GM19438 (cell line): Measurements from ENCODE around the gene ITIH4.
"Not testable (repeated sequence)": the region's sequence is repeated elsewhere in the genome, so short reads cannot be mapped to it uniquely, and the experiment has no call there.

Experiments
- ATAC-seq: cut with Tn5 transposase; IDR thresholded peaks from one replicate; pipeline ENCODE4 v1.9.1; 2021; ENCODE audit warnings: low read depth; ENCODE audit not compliant: unreplicated experiment

The ITIH4 gene

GRCh38 chr3:52787246-52787645, 43.2 kb downstream of the ITIH4 start:
- ATAC-seq: no peak

DNA sequence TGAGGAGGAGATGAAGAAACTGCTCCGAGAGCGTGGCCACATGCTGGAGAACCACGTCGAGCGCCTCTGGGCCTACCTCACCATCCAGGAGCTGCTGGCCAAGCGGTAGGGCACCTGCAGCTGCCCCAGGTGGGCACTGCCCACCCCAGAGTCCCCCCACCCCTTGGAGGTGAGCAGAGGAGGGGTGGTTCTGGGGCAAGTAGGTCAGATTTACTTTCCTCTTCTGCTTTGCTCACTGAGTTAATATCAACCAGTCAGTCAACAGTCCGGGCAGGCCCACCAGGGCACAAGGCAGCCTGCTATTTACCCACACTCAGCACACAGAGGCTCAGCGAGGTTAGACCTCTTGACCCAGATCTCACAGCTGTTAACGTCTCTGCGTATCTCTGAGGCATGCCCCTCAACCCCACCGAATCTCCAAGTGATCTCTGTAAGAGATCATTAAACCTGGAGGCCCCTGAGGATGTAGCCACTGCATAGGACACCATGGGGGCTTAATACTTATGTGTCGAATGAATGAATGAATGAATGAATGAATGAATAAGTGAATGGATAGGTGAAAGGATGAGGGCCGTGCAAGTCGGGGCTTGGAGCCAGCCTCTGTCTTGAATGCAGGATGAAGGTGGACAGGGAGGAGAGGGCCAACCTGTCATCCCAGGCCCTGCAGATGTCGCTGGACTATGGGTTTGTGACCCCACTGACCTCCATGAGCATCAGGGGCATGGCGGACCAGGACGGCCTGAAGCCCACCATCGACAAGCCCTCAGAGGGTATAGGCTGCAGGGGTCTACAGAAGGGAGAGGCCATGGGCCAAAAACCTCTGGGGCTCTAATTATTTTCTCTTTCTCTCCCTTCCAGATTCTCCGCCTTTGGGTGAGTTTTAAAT, 43.9 kb downstream of the ITIH4 start:
- ATAC-seq: no peak

DNA sequence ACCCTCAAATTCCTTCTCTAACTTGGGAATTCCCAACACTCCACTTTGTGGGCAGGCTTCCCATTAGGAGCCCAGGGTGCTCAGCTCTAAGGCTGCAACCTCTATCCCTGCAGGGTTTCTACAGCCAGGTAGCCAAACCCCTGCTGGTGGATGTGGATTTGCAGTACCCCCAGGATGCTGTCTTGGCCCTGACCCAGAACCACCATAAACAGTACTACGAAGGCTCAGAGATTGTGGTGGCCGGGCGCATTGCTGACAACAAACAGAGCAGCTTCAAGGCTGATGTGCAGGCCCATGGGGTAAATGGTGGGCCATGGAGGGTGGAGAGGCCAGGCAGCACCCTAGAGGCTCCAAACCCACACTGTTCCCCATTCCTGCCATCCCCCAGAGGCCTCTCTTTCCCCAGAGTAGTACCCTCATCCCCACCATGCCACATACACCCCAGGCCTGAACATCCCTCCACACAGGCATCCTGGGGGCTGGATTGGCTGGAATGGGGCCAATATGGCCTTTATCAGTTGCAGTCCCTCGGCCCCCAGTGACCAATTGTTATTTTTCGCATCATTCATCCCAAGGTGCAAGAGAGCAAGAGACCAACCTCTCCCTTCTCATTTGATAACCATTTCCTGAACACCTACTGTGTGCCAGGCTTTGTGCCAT, 45.4 kb downstream of the ITIH4 start:
- no peak for ATAC-seq

DNA sequence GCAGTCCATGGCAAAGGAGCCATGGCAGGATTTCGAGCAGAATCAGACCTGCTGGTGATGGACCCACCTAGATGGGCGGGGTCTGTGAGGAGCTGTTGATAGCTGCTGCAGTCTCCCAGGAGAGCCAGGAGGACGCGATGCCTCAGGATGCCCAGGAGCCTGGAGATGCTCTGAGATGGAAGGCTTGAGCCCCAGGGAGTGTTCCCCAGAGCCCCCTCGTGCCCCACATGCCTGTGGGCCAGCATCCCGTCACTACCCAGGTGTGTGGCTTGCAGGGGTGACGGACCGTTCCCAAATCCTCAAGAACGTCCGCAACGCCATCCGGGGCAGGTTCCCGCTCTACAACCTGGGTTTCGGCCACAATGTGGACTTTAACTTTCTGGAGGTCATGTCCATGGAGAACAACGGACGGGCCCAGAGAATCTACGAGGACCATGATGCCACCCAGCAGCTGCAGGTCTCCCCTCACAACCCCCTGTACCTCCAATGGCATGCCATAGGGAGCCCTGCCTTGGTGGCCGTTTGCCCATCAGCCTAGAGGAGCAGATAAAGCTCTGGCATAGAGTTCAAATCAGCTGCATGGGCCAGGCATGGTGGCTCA, 46.4 kb downstream of the ITIH4 start:
- ATAC-seq: no peak

- ATAC-seq: no peak
Measured at GRCh38 chr3:52783211-52783555, 47.3 kb downstream of the ITIH4 start.

DNA sequence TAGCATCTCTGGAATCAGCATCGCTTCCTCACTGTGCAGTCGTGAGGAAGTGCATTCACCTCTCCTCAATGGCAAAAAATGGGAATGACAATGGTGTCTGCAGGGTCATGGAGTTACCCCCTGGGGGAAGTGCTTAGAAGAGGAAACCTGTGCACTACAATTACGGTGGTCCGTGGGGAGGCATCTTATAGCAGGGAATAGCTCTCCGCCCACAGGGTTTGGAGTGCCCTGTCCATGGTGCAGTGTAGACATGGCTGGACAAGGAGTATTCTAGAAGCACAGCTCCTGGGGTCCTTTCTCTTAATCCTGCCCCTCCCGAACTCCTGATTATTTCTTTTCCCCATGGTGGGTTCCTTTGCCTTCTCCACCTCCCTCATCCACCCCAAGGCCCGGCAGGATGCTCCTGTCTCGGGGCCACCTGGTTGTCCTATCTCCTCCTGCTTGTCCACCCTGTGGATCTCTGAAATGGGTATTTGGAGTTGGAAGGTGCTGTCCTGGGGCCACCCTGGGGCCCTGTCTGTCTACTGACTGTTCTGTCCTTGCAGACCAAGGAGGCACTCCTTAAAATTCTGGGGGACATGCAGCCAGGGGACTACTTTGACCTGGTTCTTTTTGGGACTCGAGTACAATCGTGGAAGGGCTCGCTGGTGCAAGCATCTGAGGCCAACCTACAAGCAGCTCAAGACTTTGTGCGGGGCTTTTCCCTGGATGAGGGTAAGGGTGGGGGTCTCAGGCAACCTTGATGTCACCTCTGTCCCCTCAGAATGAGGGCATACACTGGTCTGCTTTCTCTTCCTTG, 47.9 kb downstream of the ITIH4 start:
- no peak for ATAC-seq

DNA sequence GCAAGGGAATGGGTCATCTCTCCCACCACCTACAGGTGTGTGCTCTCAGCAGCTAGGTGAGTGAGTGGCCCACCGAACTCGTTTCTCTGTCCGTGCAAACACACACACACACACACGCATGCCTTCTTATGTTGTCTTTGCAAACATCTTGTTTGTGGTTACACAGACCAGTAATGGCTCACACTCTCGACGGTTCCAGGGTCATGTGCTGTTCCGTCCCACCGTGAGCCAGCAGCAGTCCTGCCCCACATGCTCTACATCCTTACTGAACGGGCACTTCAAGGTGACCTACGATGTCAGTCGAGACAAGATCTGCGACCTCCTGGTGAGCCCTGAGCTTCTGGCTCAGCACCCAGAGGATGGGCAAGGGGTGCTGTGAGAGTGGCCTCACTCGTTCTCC, 48.7 kb downstream of the ITIH4 start:
- no peak for ATAC-seq

DNA sequence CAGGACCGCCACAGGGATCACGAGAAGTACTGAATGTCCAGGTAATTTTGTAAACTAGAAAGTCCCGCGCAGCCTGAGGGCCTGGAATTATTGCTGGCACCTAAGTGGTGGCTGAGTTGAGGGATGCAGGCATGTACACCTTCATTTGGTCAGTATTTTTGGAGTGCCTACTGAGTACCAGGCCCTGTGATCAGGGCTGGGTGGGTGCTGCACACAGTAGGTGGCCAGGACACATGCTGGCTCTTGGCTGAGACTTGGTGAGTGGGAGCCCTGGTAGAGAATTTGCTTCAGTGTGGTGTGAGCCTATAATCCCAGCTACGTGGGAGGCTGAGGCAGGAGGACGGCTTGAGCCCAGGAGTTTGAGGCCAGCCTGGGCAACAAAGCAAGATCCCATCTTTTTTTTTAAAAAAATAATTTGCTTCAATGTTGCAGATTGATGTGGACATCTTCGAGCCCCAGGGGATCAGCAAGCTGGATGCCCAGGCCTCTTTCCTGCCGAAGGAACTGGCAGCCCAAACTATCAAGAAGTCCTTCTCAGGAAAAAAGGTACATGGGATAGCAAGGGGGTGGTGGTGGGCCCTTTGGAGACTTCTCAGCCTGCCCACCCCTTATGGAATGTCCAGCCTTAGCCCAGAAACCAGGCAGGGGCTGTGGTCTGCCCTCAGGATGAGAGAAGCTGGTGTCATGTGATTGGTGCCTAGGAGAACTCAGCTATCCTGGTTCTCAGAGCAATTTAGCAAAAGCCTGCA, 50.5 kb downstream of the ITIH4 start:
- ATAC-seq: no peak

DNA sequence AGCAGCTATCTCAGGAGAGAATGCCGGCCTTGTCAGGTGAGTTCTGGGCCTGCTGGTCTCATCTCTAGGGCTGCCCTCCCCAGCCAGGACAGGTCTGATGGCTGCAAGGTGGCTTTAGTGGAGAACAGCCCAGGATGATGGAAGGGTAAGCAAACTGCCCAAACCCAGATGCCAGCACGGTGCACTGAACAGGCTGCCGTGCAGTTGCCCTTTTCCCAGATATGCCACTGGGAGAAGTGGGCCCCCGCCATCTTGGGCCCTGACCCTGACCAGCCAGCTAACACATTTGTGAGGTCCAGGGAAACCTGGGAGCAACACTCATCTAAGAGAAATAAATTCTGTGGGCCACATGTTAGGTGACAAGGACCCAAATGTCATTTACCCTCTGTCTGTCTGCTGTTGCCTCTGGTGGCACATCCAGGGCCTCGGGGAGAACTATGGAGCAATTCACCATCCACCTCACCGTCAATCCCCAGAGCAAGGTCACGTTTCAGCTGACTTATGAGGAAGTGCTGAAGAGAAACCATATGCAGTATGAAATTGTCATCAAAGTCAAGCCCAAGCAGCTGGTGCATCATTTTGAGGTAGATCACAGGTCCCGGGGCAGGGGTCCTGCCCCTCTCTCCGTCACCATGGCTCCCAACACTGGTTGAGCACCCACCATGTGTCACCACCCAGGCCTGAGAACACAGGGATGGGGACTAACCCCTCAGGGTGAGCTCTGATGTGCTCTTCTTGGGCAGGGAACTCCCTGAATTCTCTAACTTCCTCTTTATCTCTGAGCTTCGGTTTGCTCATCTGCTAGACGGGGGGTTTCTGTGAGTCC, 51.2 kb downstream of the ITIH4 start:
- ATAC-seq: no peak

- no peak for ATAC-seq
Measured at GRCh38 chr3:52777959-52778805, 52.3 kb downstream of the ITIH4 start.

GRCh38 chr3:52777127-52777958, 53.1 kb downstream of the ITIH4 start, which contains the start of gene ITIH1:
TSS of gene ITIH1 (plus strand) at chr3:52777599. CDS start at chr3:52777616, 17 bp downstream.
- ATAC-seq: no peak

- not testable (repeated sequence) for ATAC-seq
Measured at GRCh38 chr3:52776486-52776885, 54.0 kb downstream of the ITIH4 start.

- no peak for ATAC-seq
Measured at GRCh38 chr3:52775877-52776276, 54.6 kb downstream of the ITIH4 start.

DNA sequence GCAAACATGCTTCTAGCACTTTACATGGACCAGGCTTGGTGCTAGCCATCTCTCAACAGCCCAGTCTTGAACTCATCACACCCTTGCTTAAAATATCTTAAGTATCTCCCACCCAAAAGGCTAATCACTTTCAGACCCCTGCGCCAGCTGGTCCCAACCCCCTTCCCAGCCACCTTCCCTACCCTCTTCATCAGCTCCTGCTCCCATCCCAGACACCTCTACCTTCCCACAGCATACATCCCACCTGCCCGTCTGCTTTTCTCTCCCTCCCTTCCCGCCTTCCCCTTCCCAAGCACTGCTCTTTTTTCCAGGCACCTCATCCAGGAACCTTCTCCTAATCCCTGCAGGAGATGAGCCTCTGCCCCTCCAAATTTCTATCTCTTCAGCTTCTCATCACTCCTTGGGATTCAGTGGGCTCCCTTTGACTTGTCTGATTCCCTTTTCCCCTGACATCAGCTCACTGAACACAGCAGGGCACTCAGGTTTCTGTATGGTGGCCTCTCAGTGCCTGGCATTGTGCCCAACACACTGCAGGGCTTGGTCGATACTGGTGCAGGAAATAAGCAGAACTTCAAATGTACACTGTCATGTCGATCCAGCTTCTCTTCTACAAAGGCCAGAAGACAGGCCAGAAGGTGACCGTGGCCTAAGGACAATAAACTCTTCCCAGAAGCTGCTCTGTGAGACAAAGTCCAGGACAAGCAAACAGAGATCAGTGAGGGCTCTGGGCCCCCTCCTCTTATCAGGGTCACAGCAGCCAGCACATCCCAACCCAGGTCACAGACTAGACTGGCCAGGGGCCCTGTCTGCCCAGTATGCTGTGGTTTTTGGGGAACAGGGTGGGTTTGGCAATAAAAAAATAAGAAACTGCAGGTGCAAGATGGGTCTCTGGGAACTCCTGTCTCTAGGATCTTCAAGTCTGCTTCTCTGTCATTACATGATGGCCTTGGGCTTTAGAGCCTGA, 55.3 kb downstream of the ITIH4 start:
- ATAC-seq: no peak

DNA sequence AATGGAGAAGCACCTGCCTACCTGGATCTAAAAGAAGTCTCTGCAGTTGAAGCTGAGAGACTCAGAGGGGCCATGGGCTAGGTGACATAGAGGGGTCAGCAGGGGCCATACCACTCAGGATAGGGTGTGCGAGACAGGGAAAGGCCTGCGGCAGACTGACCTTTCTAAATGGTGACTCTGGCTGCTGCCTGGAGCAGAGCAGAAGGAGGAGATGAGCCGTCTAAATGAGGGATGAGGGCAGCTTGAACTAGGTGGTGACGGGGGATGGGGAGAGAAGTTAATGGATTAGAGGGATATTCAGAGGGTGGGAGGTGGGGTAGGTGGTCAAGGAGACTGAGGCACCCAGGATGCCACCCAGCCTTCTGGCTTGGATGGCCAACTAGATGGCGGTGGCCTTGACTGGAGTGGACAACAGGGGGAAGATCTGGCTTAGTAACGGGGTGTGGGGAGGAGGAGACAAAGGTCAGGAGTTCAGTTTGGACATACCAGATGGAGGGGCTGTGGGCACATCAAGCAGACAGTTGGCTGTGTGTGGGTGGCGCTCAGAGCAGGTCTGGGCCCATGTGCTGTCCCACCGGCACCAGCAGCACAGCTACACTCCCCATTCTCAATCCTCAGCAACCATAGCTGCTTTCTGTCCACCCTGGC, 56.3 kb downstream of the ITIH4 start:
- no peak for ATAC-seq
